HG02970 (cell line): ENCODE data around the gene PKP4.

Experiments used
- ATAC-seq: cut with Tn5 transposase; IDR thresholded peaks from one replicate; pipeline ENCODE4 v1.9.1; 2021; ENCODE audit warnings: mild to moderate bottlenecking, moderate library complexity, moderate number of reproducible peaks; ENCODE audit not compliant: unreplicated experiment, low FRiP score

Gene PKP4

GRCh38 chr2:158579928-158580327, 123.2 kb downstream of the PKP4 start:
- ATAC-seq: no peak

- no peak for ATAC-seq
These were observed 124.0 kb downstream of the PKP4 start for GRCh38 chr2:158580760-158581159.

GRCh38 chr2:158582670-158583069, 125.9 kb downstream of the PKP4 start:
- ATAC-seq: no peak

DNA sequence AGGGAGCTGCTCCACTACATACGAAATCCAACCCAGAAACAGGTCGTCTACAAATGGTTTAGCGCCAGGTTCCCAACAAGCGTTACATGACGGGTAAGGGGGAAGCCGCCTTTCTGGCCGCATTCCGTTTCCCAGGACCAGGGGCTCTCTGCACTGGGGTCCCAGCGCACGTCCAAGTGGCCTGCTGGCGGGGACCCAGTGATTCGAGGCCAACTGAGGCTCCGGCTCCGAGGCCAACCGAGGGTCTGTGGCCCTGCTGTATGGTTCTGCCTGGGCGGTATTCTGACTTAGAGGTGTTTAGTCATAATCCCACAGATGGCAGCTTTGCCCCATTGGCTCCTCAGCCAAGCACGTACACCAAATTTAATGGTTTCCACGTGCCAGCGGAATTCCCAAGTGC, 127.2 kb downstream of the PKP4 start:
- ATAC-seq: no peak

DNA sequence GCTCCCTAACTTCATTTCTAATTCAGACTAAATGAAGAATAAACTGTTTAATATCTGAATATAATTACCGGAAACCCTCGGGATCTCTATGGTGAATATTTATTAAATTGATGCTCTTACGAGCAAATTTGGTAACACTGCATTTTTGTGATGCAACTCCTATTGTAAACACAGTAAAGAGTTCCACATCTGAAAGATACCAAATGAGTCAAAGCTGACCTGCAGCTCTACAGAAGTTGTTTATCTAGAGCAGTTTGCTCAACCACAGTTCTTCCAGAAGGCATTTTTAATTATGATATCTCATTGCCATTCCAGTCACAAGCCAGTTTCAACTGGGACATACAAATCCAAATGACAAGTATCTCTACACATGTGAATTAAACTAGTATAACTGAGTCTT, 129.7 kb downstream of the PKP4 start:
- ATAC-seq: no peak

GRCh38 chr2:158589303-158589702, 132.6 kb downstream of the PKP4 start:
- no peak for ATAC-seq

GRCh38 chr2:158598862-158599517, 142.2 kb downstream of the PKP4 start:
- ATAC-seq: no peak

DNA sequence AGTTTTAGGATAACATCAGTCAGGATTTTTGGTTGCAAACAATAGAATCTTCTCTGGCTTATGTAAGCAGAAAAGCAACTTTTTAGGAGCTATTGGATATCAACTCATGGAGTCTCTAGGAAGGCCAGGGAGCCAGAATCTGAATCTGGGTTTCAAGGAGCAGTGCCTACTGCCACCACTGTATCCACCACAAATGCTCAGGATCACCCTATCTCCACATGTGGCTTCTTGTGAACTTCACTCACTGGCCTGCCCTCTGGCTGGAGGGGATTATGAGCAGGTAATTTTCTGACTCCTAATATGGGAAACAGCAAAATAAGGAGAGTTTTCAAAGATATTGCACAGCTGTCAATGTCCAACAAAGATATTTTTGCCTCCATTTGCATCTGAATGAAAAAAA, 142.9 kb downstream of the PKP4 start:
- no peak for ATAC-seq

DNA sequence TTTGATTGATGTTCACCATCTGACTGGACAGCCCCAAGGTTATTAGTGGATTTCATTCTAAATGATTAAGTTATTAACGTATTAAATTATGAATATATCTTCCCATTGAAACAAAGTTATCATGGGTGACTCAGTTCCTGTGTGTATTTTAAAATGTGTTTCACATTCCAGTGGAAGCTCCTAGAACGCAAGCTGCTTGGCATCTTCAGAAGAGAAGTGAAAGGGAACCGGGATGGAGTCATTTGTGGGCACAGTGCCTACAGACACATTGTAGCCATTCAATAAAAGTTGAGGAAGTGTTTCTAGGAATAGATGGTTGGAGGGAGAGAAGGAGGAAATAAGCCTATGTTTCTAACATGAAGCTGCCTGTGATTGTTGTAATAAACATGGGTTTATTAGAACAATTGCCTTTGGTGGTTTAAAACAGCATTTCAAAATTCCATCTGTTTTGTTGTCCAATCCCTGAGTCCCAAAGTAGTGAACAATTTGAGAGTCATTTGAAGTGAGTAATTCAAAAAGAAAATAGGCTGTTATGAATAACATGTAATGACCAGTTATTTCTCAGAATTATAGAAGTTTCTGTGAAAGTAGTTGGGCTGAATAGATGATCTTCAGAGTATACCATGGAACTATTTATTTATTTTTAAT, 143.5 kb downstream of the PKP4 start:
- no peak for ATAC-seq

- no peak for ATAC-seq
These were observed 145.3 kb downstream of the PKP4 start for GRCh38 chr2:158602027-158602426.

DNA sequence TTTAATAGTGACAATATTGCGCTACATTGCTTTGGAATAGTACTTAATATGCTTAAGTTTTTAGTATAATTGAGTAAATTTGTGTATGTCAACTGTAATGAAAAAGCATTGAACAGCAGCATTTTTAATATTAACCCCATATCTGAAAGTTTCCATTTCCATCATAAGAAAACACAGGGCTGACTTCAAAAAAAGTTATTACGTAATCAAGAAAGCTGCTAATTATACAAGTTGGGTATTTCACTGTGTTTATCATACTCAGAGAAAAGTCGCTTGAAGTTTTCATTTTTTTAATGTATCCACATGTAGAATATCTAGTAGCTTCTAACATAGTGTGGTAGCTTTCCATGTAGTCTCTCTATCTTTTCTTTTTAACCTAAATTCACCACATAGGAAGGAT, 146.5 kb downstream of the PKP4 start:
- no peak for ATAC-seq

- no peak for ATAC-seq
These were observed 147.2 kb downstream of the PKP4 start for GRCh38 chr2:158603986-158604385.

DNA sequence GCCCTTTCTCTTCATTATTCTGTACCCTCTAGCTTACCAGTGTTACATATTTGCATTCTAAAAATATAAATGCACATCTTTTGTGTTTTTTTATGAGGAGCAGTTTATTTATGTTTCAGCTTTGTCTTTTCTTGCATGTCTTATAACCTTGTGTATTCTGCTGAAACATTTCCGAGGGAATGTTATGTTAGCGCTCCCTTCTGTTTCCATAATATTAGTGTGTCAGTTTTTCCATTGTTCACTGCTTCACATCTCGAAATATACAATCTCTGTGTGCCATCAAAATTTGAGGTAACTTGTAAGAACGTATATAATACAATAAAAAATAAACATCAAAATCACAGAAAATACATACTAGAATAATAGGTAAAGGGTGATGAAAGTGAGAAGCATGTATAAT, 153.3 kb downstream of the PKP4 start:
- ATAC-seq: no peak

DNA sequence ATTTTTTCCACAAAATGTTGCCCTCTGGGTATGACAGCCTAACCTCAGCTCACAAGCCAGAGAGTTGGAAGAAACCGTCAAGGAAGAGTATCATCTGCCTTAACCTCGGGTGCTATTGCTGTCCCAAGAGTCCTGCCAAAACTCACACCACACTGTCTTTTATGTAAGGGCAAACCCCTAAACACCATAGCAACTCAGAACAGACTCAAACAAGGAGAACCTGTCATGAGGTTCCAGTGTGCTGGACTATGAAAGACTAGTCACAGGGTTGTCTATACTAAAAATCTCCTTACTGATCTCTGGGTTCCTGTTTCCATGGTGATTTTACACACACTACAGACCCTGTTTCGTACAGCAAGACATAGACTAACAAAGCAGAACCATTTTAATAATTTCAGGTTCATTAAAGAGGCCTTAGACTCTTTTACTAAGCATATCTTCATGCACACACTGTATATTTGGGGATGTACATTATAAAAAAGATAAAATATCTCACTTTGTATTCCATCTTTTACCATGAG, 159.8 kb downstream of the PKP4 start:
- no peak for ATAC-seq

GRCh38 chr2:158618891-158619490, 162.2 kb downstream of the PKP4 start:
- no peak for ATAC-seq

DNA sequence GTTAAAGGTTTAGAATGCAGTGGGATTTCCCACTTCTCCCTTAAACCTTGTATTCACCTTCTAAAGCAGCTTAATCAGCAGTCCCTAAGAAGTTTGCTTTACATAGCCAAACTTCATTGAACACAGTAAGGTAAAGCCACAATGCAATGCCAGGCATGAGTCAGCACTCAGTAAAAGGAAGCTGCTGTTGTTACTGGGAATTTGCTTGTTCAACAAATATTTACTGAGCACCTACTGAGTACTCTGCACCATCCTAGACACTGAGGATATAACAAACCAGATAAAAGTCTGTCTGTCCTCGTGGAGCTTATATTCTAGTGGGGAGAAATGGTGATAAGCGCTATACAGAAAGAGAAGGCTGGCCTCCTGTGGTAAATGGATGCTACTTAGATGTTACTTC, 162.7 kb downstream of the PKP4 start:
- ATAC-seq: no peak

- ATAC-seq: no peak
These were observed 163.9 kb downstream of the PKP4 start for GRCh38 chr2:158620656-158621055.

DNA sequence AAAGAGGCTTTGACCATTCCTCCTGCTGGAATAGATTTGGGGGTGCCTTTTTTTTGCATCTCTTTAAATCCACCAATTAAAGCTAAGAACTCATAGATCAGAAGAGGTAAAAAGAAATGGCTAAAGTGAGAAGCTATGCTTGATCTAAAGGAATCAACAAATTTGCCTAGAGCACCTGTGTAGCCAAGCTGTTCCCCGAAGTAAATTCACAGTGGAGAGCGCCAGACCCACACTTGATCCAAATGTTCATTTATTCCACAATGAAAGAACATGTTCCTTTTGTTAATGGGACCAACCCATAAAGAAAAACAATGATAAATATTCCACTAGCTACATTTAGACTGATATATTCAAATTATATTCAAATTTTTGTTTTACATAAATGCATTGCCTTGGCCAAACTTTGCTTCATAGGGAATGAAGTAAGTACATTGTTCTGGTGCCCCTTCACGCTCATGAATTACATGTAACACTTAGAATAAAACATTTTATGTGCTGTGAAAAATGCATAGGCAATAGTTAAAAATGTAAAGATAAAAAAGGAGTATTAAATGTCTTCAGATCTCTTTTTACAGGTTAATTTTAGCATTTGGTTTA, 167.4 kb downstream of the PKP4 start:
- ATAC-seq: no peak

GRCh38 chr2:158624961-158625360, 168.2 kb downstream of the PKP4 start:
- no peak for ATAC-seq

DNA sequence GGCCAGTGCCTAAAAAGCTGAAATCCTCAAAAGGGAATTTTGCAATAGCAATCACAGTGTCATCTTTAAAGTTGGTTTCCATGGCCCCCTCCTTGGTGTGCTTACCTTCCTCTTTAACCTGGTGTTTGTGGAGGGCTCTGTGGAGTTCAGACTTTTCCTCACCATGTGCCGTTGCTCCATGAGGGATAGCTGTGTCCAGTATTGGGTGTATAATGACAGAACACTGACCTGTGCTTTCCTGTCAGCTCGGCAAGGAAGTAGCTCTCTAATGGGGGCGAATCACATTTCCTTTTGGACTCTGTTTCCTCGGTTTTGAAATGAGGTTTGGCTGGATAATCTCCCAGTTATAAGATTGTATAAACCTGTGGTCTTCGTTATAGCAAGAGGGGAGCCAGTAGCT, 172.4 kb downstream of the PKP4 start:
- ATAC-seq: no peak

- no peak for ATAC-seq
These were observed 176.5 kb downstream of the PKP4 start for GRCh38 chr2:158633261-158633660.
